GM19395 (cell line): Measurements from ENCODE around the gene STK38.
"Not testable (repeated sequence)": the region's sequence is repeated elsewhere in the genome, so short reads cannot be mapped to it uniquely, and the experiment has no call there.

Experiments used
- ATAC-seq: cut with Tn5 transposase; IDR thresholded peaks from one replicate; pipeline ENCODE4 v1.9.1; 2021; ENCODE audit warnings: mild to moderate bottlenecking, moderate library complexity; ENCODE audit not compliant: unreplicated experiment

Gene STK38

DNA sequence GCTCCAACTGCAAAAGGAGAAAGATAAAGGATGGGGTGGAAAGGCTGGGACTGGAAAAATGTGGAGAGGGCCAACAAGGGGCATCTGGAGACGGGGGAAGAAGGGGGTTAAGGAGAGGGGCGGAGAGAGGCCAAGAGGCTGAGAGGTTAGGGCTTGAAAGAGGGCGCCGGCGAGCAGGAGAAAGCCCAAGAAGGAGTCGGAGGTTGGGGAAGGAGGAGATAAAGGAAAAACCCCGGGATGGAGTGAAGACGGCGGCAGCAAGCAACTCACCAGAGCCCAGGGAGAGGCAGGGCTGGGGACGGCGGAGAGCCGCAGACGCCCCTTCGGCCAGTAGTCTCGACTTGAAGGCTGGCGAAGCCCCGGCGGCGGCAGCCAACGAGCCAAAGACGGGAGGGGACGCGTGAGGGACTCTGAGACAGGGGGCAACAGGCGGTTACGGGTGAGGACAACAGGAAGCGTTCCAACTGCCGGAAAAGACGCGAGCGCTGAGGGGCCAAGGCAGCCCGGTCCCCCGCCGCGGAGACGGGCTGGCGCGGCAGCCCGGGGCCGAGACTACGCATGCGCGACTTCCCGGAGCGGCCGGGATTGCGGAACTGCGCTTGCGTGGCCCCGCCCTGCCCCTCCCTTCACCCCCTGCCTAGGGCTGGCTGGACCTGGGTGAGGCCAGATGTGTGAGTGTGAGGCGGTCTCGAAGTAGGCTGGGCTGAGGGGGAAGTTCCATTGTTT, at the start of gene STK38:
TSS of gene STK38 (minus strand) at position 560 of the 726 bp plus-strand sequence. CDS start 7,277 bp downstream, outside the sequence.
- ATAC-seq: peak; percentile 61

- ATAC-seq: no peak
These were observed 49.1 kb upstream of the STK38 start for GRCh38 chr6:36596356-36596755.

DNA sequence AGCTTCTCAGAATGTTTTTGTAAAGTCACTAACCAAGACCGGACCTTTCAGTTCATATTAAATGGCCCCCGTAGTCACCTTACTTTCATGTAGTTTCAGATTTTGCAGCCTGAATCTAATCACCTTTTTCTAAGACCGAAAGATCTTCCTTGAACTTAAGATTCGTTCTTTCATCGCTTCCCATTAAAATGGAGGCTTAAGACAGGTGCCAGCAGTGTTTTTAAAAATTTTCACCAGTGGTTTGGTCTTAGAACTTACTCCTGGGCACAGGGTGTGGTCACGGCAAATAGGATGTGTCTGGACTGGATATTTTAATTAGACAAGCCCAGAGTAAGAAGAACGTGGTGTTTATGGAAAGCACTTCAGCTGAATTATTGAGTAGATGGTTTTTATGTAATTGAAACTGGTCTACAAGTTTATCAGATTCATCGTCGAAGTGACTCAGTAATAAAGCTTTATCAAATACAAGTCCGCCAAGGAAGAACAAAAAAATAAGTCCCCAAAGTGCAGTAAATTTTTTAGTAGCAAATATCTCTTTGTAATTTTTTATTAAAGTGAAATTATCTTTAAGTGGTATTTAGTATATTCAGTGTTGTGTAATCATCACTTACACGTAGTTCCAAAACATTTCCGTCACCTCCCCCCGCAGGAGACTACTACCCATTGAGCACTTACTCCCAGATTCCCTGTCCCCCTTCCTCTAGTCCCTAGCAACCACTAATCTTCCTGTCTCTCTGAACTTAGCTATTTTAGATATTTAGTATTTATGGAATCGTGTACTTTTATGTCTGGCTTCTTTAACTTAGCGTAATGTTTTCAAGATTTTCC, 47.8 kb upstream of the STK38 start:
- no peak for ATAC-seq

- ATAC-seq: peak; percentile 77
These were observed 46.9 kb upstream of the STK38 start, which contains the start of gene SRSF3 for GRCh38 chr6:36594029-36594815. SRSF3 (plus strand) TSS chr6:36594362; CDS start chr6:36596763, 2,401 bp downstream.

DNA sequence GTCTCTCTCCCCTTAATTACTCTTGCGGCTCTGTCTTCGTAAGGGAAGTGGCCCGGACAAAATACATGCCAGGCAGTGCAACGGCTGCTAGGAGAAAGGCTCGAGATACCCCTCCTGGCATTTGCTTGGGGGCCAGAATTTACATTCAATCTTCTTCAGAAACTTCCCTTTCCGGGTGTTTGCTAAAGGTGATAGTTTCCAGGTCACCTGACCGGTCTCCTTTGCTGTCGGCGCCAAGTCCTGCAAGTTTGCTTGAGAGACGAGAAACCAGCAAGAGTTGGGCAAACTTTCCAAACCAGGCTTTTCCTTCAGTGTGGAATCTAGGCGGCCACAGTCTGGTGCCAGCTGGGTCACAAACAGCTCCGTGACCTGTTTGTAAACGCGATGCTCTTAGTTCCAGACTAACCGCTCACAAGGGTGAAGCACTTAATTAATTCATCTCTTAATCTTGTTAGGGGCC, 46.3 kb upstream of the STK38 start:
- ATAC-seq: peak; percentile 18

DNA sequence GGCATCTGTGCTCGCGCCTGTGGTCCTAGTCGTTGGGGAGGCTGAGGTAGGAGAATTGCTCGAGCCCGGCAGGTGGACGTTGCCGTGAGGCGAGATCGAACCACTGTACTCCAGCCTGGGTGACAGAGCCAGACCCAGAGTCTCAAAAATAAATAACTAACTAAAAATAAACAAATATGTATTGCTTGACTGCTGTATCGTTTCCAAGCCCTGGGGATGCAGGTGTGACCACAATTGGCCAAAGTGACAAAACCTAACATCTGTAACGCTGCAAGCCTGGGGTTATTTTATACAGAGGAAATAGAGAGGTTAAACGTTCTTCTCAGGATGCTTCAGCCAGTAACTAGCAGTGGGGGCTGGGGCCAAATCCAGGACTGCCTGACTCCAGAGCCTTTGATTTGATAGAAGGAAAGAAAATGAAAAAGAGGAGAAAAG, 45.0 kb upstream of the STK38 start:
- ATAC-seq: peak; percentile 43

DNA sequence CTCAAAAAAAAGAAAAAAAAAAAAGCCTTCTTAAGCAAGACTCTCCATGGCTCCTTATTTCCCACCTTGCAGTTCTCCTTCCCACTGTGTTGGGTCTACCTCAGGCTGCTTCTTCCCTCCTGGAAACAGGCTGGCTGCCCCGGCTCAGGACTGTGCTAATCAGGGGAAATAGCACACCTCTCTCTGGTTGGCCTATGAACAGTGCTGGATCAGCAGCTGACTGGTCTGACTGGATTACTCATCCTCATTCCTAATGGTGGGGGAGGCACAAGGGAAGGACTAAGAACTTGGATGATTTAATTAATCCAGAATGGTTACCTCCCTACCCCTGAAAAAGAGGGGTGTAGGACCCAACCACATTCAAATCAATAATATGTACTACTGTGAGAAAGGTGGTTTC, 43.0 kb upstream of the STK38 start:
- no peak for ATAC-seq

DNA sequence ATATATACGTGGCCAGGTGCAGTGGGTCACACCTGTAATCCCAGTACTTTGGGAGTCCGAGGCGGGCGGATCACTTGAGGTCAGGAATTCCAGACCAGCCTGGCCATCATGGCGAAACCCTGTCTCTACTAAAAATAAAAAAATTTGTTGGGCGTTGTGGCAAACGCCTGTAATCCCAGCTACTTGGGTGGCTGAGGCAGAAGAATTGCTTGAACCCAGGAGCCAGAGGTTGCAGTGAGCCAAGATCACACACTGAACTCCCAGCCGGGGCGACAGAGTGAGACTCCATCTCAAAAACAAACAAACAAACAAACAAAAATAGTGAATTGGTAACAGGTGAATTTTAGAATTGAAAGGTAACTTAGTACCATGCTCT, 41.7 kb upstream of the STK38 start:
- not testable (repeated sequence) for ATAC-seq

GRCh38 chr6:36586606-36587005, 39.3 kb upstream of the STK38 start:
- no peak for ATAC-seq

GRCh38 chr6:36581716-36582115, 34.4 kb upstream of the STK38 start:
- no peak for ATAC-seq

DNA sequence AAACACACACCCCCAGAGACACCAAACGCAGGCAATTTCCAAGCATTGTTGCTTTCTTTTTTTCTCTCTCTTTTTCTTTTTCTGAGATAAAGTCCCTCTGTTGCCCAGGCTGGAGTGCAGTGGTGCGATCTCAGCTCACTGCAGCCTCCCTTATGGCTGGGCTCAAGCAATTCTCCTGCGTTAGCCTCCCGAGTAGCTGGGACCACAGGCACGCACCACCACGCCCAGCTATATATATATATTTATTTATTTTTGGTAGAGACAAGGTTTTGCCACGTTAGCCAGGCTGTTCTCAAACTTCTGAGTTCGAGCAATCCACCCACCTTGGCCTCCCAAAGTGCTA, 32.9 kb upstream of the STK38 start:
- no peak for ATAC-seq

GRCh38 chr6:36578431-36578830, 31.2 kb upstream of the STK38 start:
- ATAC-seq: no peak

- ATAC-seq: no peak
These were observed 30.8 kb upstream of the STK38 start for GRCh38 chr6:36578030-36578429.

GRCh38 chr6:36577301-36577700, 30.0 kb upstream of the STK38 start:
- ATAC-seq: no peak

DNA sequence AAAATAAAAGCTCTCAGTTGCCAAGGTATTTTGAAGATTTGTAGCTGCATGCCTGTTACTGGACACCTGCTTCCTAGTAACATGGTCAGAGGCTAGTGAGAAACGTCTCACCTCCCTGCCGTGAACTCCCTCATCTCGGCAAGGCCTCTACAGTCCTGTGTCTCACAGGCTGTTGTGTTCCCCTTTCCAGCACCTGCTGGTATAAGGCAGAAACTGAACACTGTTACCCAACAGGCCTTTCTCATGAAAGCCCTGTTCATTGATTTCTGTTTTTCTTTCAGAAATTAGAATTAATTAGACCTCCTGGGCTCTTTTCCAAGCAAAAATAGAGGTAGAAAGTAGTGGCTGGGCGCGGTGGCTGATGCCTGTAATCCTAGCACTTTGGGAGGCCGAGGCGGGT, 29.3 kb upstream of the STK38 start:
- no peak for ATAC-seq

- no peak for ATAC-seq
These were observed 27.4 kb upstream of the STK38 start for GRCh38 chr6:36574679-36575078.

DNA sequence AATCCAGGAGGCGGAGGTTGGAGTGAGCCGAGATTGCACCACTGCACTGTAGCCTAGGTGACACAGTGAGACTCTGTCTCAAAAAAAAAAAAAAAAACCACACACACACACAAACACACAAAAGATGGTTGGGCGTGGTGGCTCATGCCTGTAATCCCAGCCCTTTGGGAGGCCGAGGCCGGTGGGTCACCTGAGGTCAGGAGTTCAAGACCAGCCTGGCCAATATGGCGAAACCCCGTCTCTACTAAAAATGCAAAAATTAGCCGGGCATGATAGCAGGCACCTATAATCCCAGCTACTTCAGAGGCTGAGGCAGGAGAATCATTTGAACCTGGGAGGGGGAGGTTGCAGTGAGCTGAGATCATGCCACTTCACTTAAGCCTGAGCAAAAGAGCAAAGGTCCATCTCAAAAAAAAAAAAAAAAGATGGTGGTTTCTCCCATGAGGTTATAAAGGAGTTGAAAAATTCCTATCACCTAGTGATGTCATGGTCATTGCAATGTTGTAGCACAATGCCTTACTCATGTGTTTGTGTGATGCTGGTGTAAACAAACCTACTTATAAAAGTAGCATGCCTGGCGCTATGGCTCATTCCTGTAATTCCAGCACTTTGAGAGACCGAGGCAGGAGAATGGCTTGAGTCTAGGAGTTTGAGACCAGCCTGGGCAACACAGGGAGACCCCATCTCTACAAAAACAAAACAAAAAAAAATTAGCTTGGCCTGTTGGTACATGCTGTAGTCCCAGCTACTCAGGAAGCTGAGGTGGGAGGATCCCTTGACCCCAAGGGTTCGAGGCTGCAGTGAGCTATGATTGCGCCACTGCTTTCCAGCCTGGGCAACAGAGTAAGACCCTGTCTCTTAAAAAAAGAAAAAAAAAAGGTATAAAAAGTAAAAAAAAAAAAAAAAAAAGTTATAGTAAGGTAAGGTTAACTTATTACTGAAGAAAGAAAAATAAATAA, 25.4 kb upstream of the STK38 start:
- ATAC-seq: not testable (repeated sequence)

GRCh38 chr6:36571122-36572043, 24.1 kb upstream of the STK38 start:
- ATAC-seq: no peak

GRCh38 chr6:36570264-36570663, 23.0 kb upstream of the STK38 start:
- ATAC-seq: no peak
